GM12878 (cell line): ENCODE measurements around the gene ZBTB9. TPM values are rescaled to one million over a fixed set of nuclear protein-coding genes. Genes with fewer than 3 reads are reported as not detected.

Experiments used
- ATAC-seq: fragments of 200-7000 bp; cut with Tn5 transposase; 3 replicates; pipeline ENCODE4 v1.9.1; 2020; ENCODE audit warnings: mild to moderate bottlenecking, moderate library complexity
- BruUV-seq: library from RNA; stranded (reverse); fragments of 400-500 nt; replicated peaks from 2 replicates; lab custom pipeline; 2021; lab: Mats Ljungman, UMichigan
- CTCF ChIA-PET: fragments of 300-600 bp; sonication (Branson Sonifier 250); formaldehyde crosslinking; extraction: SDS; loops from one replicate; lab custom pipeline; 2021; ENCODE audit warnings: inconsistent platforms; lab: Yijun Ruan, JAX
- POLR2A ChIA-PET: fragments of 350-600 bp; formaldehyde crosslinking; extraction: SDS; loops from one replicate; lab custom pipeline; 2021; ENCODE audit warnings: inconsistent platforms; lab: Charles Lee
- RAD21 ChIA-PET: fragments of 300-600 bp; sonication (Branson Sonifier 250); formaldehyde crosslinking; loops from one replicate; lab custom pipeline; 2023; ENCODE audit warnings: antibody characterized with exemption; ENCODE audit not compliant: unreplicated experiment; lab: Charles Lee
- SMC1A ChIA-PET: fragments of 300-600 bp; sonication (Branson Sonifier 250); formaldehyde crosslinking; loops from one replicate; lab custom pipeline; 2023; ENCODE audit not compliant: unreplicated experiment, uncharacterized antibody; lab: Charles Lee
- DNase-seq: peaks from one replicate; pipeline ENCODE4 v3.0.0-alpha.2; 2011; ENCODE audit warnings: low read depth, low spot score
- FAIRE-seq: peaks from 3 replicates; lab custom pipeline; 2011; peaks lifted over from hg19 to GRCh38; lab: Jason Lieb, UNC
- H2AFZ ChIP-seq: 2 replicates; pipeline ENCODE4 v1.6.0; 2011; ENCODE audit warnings: low read depth, low read length, control low read depth; ENCODE audit not compliant: control insufficient read depth
- H3K27ac ChIP-seq: 2 replicates; pipeline ENCODE4 v1.5.1; 2011; ENCODE audit warnings: control low read depth; ENCODE audit not compliant: control insufficient read depth, insufficient read depth
- H3K27me3 ChIP-seq, 2 experiments: replicated peaks in 1 of 2; 2 replicates each; pipeline versions ENCODE4 v1.6.0 to v1.6.1; 2011; ENCODE audit warnings: low read length in 1 of 2; ENCODE audit not compliant: control insufficient read depth in 2 of 2, insufficient read depth in 2 of 2
- H3K36me3 ChIP-seq, 2 experiments: 2 replicates each; pipeline ENCODE4 v1.5.1; 2011; ENCODE audit warnings: low read length in 1 of 2; ENCODE audit not compliant: control insufficient read depth in 2 of 2, insufficient read depth in 2 of 2
- H3K4me1 ChIP-seq: 2 replicates; pipeline ENCODE4 v1.6.1; 2011; ENCODE audit warnings: mild to moderate bottlenecking, low read length, moderate library complexity, mixed read lengths; ENCODE audit not compliant: control insufficient read depth, insufficient read depth
- H3K4me2 ChIP-seq: 2 replicates; pipeline ENCODE4 v1.6.0; 2011; ENCODE audit warnings: control low read depth; ENCODE audit not compliant: control insufficient read depth, insufficient read depth
- H3K4me3 ChIP-seq: fragments of 200-600 bp; sonication (generic); 2 replicates; pipeline ENCODE4 v1.5.1; 2016
- H3K79me2 ChIP-seq: 2 replicates; pipeline ENCODE4 v1.6.0; 2011; ENCODE audit warnings: low read length; ENCODE audit not compliant: control insufficient read depth, insufficient read depth
- H3K9ac ChIP-seq: 2 replicates; pipeline ENCODE4 v1.8.0; 2011; ENCODE audit warnings: low read length, control low read depth, mixed read lengths; ENCODE audit not compliant: control insufficient read depth, insufficient read depth
- H3K9me3 ChIP-seq: replicated peaks from 3 replicates; pipeline ENCODE4 v1.5.1; 2011; ENCODE audit warnings: mild to moderate bottlenecking, low read length; ENCODE audit not compliant: control insufficient read depth, insufficient read depth
- H4K20me1 ChIP-seq: 2 replicates; pipeline ENCODE4 v1.6.0; 2011; ENCODE audit not compliant: control insufficient read depth, insufficient read depth
- HCFC1 ChIP-seq: fragments of 150-350 bp; IDR thresholded peaks from 2 replicates; pipeline ENCODE4 v1.6.1; 2014; ENCODE audit warnings: low read length
- HDAC6 ChIP-seq: fragments of 200-600 bp; sonication (generic); IDR thresholded peaks from one replicate; pipeline ENCODE4 v1.8.0; 2017; ENCODE audit warnings: antibody characterized with exemption; ENCODE audit not compliant: unreplicated experiment
- IRF4 ChIP-seq: IDR thresholded peaks from 2 replicates; pipeline ENCODE4 v1.6.1; 2011; ENCODE audit warnings: low read depth, low read length
- KDM1A ChIP-seq: fragments of 200-600 bp; sonication (generic); IDR thresholded peaks from 2 replicates; pipeline ENCODE4 v1.6.1; 2016; ENCODE audit warnings: borderline replicate concordance
- RCOR1 ChIP-seq: conservative IDR thresholded peaks from 2 replicates; pipeline ENCODE4 v1.6.1; 2012; ENCODE audit warnings: low read depth, low read length, improper control_type of control experiment
- ZNF687 ChIP-seq: fragments of 450-650 bp; IDR thresholded peaks from 2 replicates; pipeline ENCODE4 v1.6.1; 2017; ENCODE audit warnings: mild to moderate bottlenecking, moderate library complexity
- WGBS: methylation state at CpG from one replicate; pipeline ENCODE4 v1.1.6; 2016; ENCODE audit warnings: low lambda C conversion rate; ENCODE audit not compliant: insufficient replicate concordance, insufficient coverage; ENCODE audit errors: missing lambda C conversion rate; 5-methylcytosine and 5-hydroxymethylcytosine counted together
- in situ Hi-C: fragments of 300-500 bp; cut with MboI; formaldehyde crosslinking; loops from 9 replicates; pipeline ENCODE4 v1.14.3; 2018; ENCODE audit warnings: mixed read lengths
- intact Hi-C: fragments of 100-400 bp; cut with micrococcal nuclease; formaldehyde crosslinking; loops from one replicate; pipeline ENCODE4 v1.14.2; 2022; ENCODE audit not compliant: unreplicated experiment
- polyA plus RNA-seq, 11 experiments: library from polyadenylated mRNA; depleted of rRNA in 4 of 11; unstranded in 6 of 11; stranded (reverse) in 5 of 11; fragments of >200 nt; fragmentation: Nextera tagmentation in 4 of 11; fragmentation: Illumina TruSeq in 1 of 11; extraction: Ambion mirVana in 4 of 11; extraction: Trizol in 1 of 11; gene quantifications; 1 replicate in 1 of 11; 2 replicates in 10 of 11; pipeline versions ENCODE4 v1.2.1 to v1.2.3, GENCODE V29; 2011 to 2016; ENCODE audit warnings: inconsistent platforms in 2 of 11, missing spikeins in 2 of 11, low read depth in 1 of 11
- total RNA-seq, 4 experiments: library from RNA; depleted of rRNA in 3 of 4; stranded (reverse); fragments of >200 nt in 3 of 4; fragmentation: Illumina TruSeq in 1 of 4; extraction: Trizol in 1 of 4; gene quantifications; 2 replicates each; pipeline versions ENCODE4 v1.2.1 to v1.2.3, GENCODE V29; 2013 to 2021
- TF ChIP-seq, protein P1 (sequence below): fragments of 450-650 bp; IDR thresholded peaks from 2 replicates; pipeline ENCODE4 v1.6.1; 2018; ENCODE audit warnings: borderline replicate concordance, mild to moderate bottlenecking; ENCODE audit not compliant: partially characterized antibody
- TF ChIP-seq, protein P2 (sequence below): IDR thresholded peaks from 2 replicates; pipeline ENCODE4 v1.6.1; 2012; ENCODE audit warnings: low read depth, low read length, improper control_type of control experiment
- TF ChIP-seq, protein P3 (sequence below): IDR thresholded peaks from 2 replicates; pipeline ENCODE4 v1.6.1; 2012; ENCODE audit warnings: improper control_type of control experiment, low read depth, low read length; ENCODE audit not compliant: insufficient replicate concordance

Gene ZBTB9
- total and polyA plus RNA-seq, 10 of the 15 experiments (the other 5 are each of a cell fraction or from before 2014, with no cell fraction given), result 1.5 to 12.7 (median 6.9) TPM

GRCh38 chr6:33490198-33490597 lies 35.8 kb downstream of the ZBTB9 start (continued):
- TF ChIP-seq, protein P1, sequence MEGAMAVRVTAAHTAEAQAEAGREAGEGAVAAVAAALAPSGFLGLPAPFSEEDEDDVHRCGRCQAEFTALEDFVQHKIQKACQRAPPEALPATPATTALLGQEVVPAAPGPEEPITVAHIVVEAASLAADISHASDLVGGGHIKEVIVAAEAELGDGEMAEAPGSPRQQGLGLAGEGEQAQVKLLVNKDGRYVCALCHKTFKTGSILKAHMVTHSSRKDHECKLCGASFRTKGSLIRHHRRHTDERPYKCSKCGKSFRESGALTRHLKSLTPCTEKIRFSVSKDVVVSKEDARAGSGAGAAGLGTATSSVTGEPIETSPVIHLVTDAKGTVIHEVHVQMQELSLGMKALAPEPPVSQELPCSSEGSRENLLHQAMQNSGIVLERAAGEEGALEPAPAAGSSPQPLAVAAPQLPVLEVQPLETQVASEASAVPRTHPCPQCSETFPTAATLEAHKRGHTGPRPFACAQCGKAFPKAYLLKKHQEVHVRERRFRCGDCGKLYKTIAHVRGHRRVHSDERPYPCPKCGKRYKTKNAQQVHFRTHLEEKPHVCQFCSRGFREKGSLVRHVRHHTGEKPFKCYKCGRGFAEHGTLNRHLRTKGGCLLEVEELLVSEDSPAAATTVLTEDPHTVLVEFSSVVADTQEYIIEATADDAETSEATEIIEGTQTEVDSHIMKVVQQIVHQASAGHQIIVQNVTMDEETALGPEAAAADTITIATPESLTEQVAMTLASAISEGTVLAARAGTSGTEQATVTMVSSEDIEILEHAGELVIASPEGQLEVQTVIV, result no peak
- TF ChIP-seq, protein P2, sequence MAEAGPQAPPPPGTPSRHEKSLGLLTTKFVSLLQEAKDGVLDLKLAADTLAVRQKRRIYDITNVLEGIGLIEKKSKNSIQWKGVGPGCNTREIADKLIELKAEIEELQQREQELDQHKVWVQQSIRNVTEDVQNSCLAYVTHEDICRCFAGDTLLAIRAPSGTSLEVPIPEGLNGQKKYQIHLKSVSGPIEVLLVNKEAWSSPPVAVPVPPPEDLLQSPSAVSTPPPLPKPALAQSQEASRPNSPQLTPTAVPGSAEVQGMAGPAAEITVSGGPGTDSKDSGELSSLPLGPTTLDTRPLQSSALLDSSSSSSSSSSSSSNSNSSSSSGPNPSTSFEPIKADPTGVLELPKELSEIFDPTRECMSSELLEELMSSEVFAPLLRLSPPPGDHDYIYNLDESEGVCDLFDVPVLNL, result no peak

GRCh38 chr6:33490621-33491020 lies 36.2 kb downstream of the ZBTB9 start:
- RAD21 ChIA-PET, result interaction anchor here (0.8 to 1.0 kb wide), 2 partner anchors 18 to 89 kb away, joined by 3 read pairs; partner anchors contain the start of gene BAK1
- H3K27ac ChIP-seq, result no peak overlapping the region
- H3K9me3 ChIP-seq, result no peaks in the 10 kb centered on the region
- H3K4me1 ChIP-seq, result no peaks in the 10 kb centered on the region
- no peaks in the 10 kb centered on the region for H4K20me1 ChIP-seq
- WGBS, result 95% methylated on average over 6 of the region's 6 CpGs
- DNase-seq (no peak), FAIRE-seq (no peak), ATAC-seq (no peak)
- intact Hi-C loops, result no loop called here
- CTCF ChIA-PET, result interaction anchor here (0.7 to 1.1 kb wide), 3 partner anchors 10 to 210 kb away, joined by 3 read pairs; no protein-coding TSS in a partner anchor
- H3K4me3 ChIP-seq, result no peak overlapping the region
- BruUV-seq, result no TSS peak
- H3K27me3 ChIP-seq, result no peaks in the 10 kb centered on the region; a peak in 1 of 4 replicates
- in situ Hi-C loops, result no loop called here
- SMC1A ChIA-PET, result interaction anchor here (0.7 to 1.1 kb wide), 2 partner anchors 36 to 60 kb away, joined by 3 read pairs; partner anchors contain the start of gene ZBTB9
- H3K4me2 ChIP-seq, result no peak overlapping the region
- no peaks in the 10 kb centered on the region for H3K79me2 ChIP-seq
- H3K36me3 ChIP-seq, result no peaks in the 10 kb centered on the region
- no peak overlapping the region for H2AFZ ChIP-seq
- no peak overlapping the region for H3K9ac ChIP-seq
- POLR2A ChIA-PET, result interaction anchor here (0.5 kb wide), 1 partner anchor 59 kb away, joined by 6 read pairs; no protein-coding TSS in a partner anchor
- TF ChIP-seq IRF4, result no peak
- no peak for TF ChIP-seq HCFC1
- TF ChIP-seq KDM1A, result no peak
- no peak for TF ChIP-seq HDAC6
- TF ChIP-seq ZNF687, result no peak
- no peak for TF ChIP-seq RCOR1
- TF ChIP-seq, protein P3, sequence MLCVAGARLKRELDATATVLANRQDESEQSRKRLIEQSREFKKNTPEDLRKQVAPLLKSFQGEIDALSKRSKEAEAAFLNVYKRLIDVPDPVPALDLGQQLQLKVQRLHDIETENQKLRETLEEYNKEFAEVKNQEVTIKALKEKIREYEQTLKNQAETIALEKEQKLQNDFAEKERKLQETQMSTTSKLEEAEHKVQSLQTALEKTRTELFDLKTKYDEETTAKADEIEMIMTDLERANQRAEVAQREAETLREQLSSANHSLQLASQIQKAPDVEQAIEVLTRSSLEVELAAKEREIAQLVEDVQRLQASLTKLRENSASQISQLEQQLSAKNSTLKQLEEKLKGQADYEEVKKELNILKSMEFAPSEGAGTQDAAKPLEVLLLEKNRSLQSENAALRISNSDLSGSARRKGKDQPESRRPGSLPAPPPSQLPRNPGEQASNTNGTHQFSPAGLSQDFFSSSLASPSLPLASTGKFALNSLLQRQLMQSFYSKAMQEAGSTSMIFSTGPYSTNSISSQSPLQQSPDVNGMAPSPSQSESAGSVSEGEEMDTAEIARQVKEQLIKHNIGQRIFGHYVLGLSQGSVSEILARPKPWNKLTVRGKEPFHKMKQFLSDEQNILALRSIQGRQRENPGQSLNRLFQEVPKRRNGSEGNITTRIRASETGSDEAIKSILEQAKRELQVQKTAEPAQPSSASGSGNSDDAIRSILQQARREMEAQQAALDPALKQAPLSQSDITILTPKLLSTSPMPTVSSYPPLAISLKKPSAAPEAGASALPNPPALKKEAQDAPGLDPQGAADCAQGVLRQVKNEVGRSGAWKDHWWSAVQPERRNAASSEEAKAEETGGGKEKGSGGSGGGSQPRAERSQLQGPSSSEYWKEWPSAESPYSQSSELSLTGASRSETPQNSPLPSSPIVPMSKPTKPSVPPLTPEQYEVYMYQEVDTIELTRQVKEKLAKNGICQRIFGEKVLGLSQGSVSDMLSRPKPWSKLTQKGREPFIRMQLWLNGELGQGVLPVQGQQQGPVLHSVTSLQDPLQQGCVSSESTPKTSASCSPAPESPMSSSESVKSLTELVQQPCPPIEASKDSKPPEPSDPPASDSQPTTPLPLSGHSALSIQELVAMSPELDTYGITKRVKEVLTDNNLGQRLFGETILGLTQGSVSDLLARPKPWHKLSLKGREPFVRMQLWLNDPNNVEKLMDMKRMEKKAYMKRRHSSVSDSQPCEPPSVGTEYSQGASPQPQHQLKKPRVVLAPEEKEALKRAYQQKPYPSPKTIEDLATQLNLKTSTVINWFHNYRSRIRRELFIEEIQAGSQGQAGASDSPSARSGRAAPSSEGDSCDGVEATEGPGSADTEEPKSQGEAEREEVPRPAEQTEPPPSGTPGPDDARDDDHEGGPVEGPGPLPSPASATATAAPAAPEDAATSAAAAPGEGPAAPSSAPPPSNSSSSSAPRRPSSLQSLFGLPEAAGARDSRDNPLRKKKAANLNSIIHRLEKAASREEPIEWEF, result no peak
